HFF-Myc (cell line): ENCODE measurements around the gene STEAP4.

ENCODE experiments used
- DNase-seq: peaks from one replicate; pipeline ENCODE4 v3.0.0-alpha.2; 2011; ENCODE audit warnings: low read depth; ENCODE audit errors: extremely low read depth
- H3K4me3 ChIP-seq: replicated peaks from 2 replicates; pipeline ENCODE4 v1.5.1; 2011; ENCODE audit warnings: low read depth, mild to moderate bottlenecking, control low read depth, low read length
- CTCF ChIP-seq: IDR thresholded peaks from 2 replicates; pipeline ENCODE4 v1.5.1; 2012; ENCODE audit warnings: mild to moderate bottlenecking, low read depth, low read length, control low read depth; ENCODE audit errors: missing control alignments

The STEAP4 gene

GRCh38 chr7:88224601-88225275, 82.0 kb downstream of the STEAP4 start:
- DNase-seq, result no peak
- TF ChIP-seq CTCF, result no peak
- H3K4me3 ChIP-seq, result no peak overlapping the region

- no peak for DNase-seq
- TF ChIP-seq CTCF, result no peak
Observed at GRCh38 chr7:88223265-88223664, 83.4 kb downstream of the STEAP4 start.

More at GRCh38 chr7:88223265-88223664, 83.4 kb downstream of the STEAP4 start:
- no peak overlapping the region for H3K4me3 ChIP-seq
